T-helper 2 cell treated with Interferon-gamma antibody and Interleukin-4, amounts not matched to agents 5 μg/mL and 100 μg/mL, for 36 hours (primary cell): ENCODE data around the gene SLC44A4.
A peak's percentile ranks its signal among the peaks of the same experiment; 100 is the strongest.

Experiments used
- DNase-seq: peaks from one replicate; pipeline ENCODE4 v3.0.0; 2021; ENCODE audit warnings: low spot score
- H3K27ac Mint-ChIP-seq: one replicate; pipeline ENCODE4 v1.8.0; 2021; ENCODE audit warnings: mild to moderate bottlenecking, mixed read lengths
- H3K27me3 Mint-ChIP-seq: one replicate; pipeline ENCODE4 v1.8.0; 2021; ENCODE audit warnings: low read depth, mixed read lengths
- H3K36me3 Mint-ChIP-seq: one replicate; pipeline ENCODE4 v1.8.0; 2021; ENCODE audit warnings: low read depth, mixed read lengths
- H3K4me1 Mint-ChIP-seq: one replicate; pipeline ENCODE4 v1.8.0; 2021; ENCODE audit warnings: low read depth, mixed read lengths
- H3K4me3 Mint-ChIP-seq: one replicate; pipeline ENCODE4 v1.8.0; 2022; ENCODE audit warnings: mild to moderate bottlenecking, moderate library complexity, mixed read lengths
- H3K9me3 Mint-ChIP-seq: one replicate; pipeline ENCODE4 v1.8.0; 2021; ENCODE audit warnings: mixed read lengths

SLC44A4 gene

DNA sequence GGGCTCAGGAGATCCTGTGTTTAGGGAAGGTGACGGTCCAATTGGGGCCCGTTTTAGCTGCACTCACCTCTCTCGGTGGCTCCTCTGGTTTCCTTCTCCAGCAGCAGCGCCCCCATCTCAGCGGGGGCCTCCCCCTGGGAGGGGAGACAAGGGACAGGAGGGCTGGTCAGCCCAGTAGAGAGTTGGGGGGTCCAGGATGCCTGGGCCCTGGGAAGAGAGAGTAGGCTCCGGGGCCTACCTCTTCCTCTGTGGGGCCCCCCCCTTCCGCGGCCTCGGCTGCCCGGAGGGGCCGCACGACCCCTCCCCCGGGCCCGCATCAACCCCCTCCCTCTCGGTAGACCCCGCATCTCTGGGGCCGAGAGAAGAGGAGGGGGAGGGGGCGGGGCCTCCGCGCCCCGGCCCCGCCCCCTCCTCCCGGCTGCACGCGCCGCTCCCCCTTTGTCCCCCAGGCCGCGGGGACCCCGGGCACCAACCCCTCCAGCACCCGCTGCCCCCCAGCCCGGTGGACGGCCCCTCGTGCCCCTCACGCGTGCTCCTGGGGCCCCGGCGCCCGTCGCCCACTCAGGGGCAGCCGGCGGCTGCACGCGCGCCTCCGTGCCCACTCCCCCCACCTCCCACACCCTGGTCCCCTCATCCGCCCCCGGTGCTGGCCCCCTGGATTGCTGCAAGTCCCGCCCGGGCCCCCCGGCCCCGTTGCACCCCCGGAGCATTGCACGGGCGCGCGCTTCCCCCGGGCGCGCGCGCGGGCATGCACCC, 18.2 kb upstream of the SLC44A4 start:
- peaks cover 27% of the 10 kb centered on the region for H3K36me3 Mint-ChIP-seq
- no peak for DNase-seq
- H3K9me3 Mint-ChIP-seq: no peaks in the 10 kb centered on the region
- no peaks in the 10 kb centered on the region for H3K27me3 Mint-ChIP-seq
- peak overlapping the region; percentile 82 for H3K27ac Mint-ChIP-seq
- H3K4me3 Mint-ChIP-seq: peak overlapping the region; percentile 90
- H3K4me1 Mint-ChIP-seq: peaks cover 19% of the 10 kb centered on the region

DNA sequence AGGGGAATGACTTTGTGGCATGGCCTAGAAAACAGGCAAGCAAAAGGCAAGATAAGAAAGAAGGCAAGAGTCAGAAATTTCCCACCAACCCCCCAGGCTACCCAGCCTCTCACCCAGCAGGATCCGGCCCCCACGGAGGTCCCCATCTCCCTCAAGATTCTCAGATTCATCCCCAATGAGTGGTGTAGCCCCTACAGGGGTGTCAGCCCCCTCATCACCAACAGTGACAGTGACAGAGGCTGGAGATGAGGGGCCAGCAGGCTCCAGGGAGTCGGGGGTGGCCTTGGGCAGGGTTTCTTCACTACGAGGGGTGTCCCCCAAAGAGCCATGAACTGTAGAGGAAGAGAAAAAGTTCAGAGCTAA, 17.7 kb upstream of the SLC44A4 start:
- peaks cover 19% of the 10 kb centered on the region for H3K4me1 Mint-ChIP-seq
- peaks cover 31% of the 10 kb centered on the region for H3K36me3 Mint-ChIP-seq
- H3K4me3 Mint-ChIP-seq: peak overlapping the region; percentile 90
- H3K27me3 Mint-ChIP-seq: no peaks in the 10 kb centered on the region
- H3K27ac Mint-ChIP-seq: peak overlapping the region; percentile 82
- no peak for DNase-seq
- no peaks in the 10 kb centered on the region for H3K9me3 Mint-ChIP-seq

DNA sequence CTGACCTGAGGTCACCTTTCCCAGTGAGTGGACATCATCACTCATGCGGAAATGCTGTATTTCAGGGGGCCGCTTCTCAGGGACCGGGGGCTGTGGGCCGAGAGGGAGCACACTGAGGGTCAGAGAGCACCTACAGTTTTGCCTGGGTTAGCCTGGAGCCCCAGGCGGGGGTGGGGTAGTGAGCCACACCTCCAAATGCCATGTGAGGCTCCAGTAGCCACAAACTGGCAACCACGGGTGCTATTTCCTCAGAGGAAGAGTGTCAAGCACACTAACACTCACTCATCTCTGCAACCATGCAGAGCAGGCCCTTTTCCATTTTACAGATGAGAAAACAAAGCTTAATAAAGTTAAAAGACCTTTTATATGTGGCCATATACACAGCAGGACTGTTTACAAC, 14.0 kb upstream of the SLC44A4 start:
- H3K27ac Mint-ChIP-seq: no peak overlapping the region
- H3K36me3 Mint-ChIP-seq: peaks cover 44% of the 10 kb centered on the region
- H3K9me3 Mint-ChIP-seq: no peaks in the 10 kb centered on the region

DNA sequence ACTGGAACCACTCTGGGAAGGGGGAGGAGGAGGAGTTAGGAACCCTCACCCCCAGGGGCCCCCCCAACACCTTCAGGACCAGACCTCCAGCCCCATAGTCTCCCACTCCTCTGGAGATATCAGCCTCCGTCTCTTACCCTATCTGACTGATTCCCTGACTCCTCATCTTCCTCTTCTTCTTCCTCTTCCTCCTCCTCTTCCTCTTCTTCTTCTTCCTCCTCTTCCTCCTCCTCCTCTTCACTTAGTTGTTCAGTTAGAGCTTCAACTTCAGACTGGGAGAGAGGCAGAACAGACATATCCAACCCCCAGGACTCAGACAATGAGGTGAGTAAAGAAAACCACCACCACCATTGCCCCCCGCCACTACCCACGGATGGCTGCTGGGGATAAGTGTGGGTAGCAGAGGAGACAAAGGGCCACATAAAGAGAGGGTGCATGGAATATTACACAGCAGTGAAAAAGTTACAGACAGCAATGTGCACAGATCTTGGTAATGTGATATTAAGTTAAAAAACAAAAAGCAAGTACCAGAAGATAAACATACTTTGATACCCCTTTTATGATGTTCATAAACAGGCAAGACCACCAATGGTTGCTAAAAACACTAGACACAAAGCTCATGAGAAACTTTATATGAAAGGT, 10.7 kb upstream of the SLC44A4 start:
- Mint-ChIP-seq H3K4me1 (peaks cover 1% of the 10 kb centered on the region), H3K36me3 (peaks cover 50% of the 10 kb centered on the region), H3K27me3 (no peaks in the 10 kb centered on the region), H3K9me3 (no peaks in the 10 kb centered on the region), H3K4me3 (no peak overlapping the region), H3K27ac (no peak overlapping the region)
- no peak for DNase-seq

More for the DNA sequence above, 14.0 kb upstream of the SLC44A4 start:
- Mint-ChIP-seq H3K27me3 (no peaks in the 10 kb centered on the region), H3K4me3 (no peak overlapping the region), H3K4me1 (peaks cover 10% of the 10 kb centered on the region)
- no peak for DNase-seq

DNA sequence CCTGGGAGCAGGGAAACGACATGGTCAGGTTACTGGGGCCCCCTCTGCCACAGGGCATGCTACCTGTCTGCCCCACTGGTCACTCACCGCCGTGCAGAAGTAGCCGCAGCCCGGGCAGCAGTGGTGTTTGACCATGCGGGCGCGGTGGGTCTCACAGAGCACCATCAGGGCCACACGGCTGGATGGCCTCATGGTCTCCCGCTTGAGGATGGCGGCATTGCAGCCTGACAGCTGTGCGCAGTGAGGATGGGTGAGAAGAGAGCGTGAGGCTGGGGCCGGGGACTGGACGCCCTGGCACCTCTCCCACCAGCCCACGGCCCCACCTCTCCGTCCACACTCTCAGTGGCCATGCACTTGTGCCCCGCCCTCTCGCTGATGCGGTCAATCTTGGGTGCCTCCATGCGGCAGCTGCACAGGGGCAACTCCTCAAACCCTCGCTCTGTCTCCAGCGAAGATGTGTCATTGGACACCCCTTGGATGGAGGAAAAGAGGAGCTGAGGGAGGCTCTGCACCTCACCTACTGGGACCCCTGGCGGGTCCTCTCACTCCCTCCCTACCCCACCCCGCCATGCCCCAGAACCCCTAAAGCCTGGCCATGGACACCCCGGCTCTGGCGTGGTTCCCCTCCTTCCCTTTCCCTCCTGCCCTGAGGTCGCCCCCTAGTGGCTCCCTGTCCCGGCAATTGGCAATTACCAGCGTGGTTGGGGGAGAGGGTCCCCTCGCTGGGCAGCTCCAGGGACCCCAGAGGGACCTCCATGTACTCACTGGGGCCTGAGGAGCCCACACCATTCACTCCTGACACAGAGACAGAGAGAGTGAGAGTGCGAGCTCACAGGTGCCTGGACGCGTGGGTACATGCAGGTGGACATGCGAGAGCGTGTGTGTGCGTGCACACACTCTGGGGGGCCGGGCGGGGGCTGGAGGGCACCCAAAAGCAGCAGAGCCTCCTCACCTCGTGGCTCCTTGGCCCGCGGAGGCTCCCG, 9.8 kb upstream of the SLC44A4 start:
- no peak for DNase-seq
- Mint-ChIP-seq H3K27ac (no peak overlapping the region), H3K27me3 (no peaks in the 10 kb centered on the region), H3K36me3 (peaks cover 56% of the 10 kb centered on the region), H3K4me1 (peaks cover 1% of the 10 kb centered on the region), H3K9me3 (no peaks in the 10 kb centered on the region), H3K4me3 (no peak overlapping the region)

DNA sequence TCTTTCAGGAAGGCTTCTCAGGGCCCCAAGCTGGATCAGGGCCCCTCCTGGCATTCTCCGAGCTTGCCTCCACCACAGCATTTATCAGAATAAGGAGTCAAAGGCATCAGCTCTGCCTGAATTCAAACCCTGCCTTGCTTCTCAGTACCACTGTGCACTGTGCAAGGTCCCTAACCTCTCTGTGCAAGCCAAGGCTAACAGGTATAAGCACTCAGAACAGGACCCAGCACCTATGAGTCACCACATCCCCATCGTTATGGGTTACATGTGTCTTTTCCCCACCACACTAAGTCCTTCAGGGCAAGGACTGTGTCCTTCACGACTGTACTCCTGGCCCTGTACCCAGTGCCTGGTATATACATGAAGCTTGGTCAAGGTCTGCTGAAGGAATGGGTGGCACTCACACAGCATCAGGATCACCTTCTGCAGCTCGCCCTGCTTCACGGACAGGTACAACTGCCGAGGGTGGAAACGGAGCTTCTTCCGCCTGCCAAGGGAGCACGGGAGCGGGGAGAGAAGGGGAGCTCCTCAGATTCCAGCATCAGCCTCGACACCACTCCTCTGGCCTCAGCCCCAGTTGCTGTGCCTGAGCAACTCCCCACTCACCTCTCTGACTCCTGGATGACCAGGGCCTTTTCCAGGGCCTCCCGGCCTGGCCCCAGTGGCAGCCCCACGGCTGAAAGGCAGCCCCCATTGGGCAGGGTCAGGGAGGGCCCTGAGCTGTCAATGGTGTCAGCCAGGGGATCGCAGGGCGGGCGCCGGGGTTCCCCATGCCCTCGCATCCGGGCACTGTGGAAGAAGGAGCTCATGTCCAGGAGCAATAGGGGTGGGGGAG, 8.6 kb upstream of the SLC44A4 start:
- H3K4me3 Mint-ChIP-seq: no peak overlapping the region
- peaks cover 49% of the 10 kb centered on the region for H3K36me3 Mint-ChIP-seq
- DNase-seq: no peak
- no peaks in the 10 kb centered on the region for H3K9me3 Mint-ChIP-seq
- H3K4me1 Mint-ChIP-seq: peaks cover 1% of the 10 kb centered on the region
- no peaks in the 10 kb centered on the region for H3K27me3 Mint-ChIP-seq
- no peak overlapping the region for H3K27ac Mint-ChIP-seq

DNA sequence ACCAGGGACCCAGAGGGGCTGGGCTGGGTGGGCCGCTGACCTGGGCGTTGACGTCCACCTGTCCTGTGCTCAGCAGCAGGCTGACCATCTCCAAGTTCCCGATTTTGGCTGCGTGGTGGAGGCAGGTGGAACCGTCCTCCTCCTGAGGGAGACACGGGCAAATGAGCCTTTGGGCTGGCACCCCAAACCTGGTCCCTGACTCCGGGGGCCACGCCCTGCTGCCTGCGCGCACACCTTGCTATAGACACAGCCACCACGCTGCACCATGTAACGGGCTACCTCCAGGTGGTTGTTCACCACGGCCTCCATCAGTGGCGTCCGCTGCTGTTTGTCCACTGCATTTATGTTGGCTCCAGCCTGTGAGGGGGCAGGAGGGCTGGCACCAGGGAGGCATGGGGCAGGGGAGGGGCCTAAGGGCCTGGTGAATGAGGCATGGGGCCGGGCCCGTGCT, 7.8 kb upstream of the SLC44A4 start:
- no peak overlapping the region for H3K4me3 Mint-ChIP-seq
- no peaks in the 10 kb centered on the region for H3K9me3 Mint-ChIP-seq
- no peak for DNase-seq
- peaks cover 46% of the 10 kb centered on the region for H3K36me3 Mint-ChIP-seq
- H3K27me3 Mint-ChIP-seq: no peaks in the 10 kb centered on the region
- H3K4me1 Mint-ChIP-seq: peaks cover 1% of the 10 kb centered on the region
- H3K27ac Mint-ChIP-seq: no peak overlapping the region

DNA sequence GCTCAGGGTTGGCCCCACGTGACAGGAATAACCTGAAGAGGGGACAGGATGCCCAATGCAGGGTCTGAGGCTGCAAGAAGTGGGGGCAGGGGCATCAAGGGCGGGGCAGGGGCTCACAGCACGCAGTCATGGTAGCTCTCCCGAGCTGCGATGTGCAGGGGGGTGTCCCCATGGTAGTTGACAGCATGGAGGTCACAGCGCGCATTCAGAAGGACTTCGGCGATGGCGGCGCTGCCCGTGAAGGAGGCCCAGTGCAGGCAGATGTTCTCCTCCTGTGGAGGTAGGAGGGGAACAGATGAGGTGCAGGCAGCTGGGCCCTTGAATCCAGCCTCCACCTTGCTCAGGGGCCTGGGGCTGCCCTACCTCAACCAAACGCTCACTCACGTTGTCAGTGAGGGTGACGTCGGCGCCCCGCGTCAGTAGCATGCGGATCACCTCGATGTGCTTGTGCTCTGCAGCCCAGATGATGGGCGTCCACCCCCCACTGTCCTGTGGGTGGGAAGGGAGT, 5.8 kb upstream of the SLC44A4 start:
- DNase-seq: no peak
- Mint-ChIP-seq H3K9me3 (no peaks in the 10 kb centered on the region), H3K4me3 (no peak overlapping the region), H3K4me1 (peaks cover 1% of the 10 kb centered on the region), H3K36me3 (peaks cover 48% of the 10 kb centered on the region), H3K27me3 (no peaks in the 10 kb centered on the region), H3K27ac (no peak overlapping the region)

DNA sequence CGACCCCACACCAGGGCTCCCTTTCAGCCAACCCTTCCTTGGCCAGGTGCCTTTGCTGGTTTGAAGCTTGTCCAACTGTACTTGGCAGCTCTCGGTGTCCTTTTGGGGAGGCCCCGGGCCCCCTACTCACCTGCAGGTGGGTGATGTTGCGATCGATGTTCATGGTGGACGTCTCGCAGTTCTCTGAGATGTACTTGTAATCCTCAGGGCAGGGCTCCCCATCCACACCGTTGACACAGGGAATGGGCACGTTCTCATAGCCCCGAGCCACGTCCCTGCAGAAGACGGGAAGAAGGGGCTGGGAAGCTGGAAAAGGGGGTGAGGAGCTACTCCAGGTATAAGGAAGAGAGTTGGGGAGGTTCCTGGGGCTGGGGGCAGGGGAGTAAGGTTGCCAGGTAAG, 4.9 kb upstream of the SLC44A4 start:
- no peaks in the 10 kb centered on the region for H3K27me3 Mint-ChIP-seq
- no peak overlapping the region for H3K27ac Mint-ChIP-seq
- H3K4me1 Mint-ChIP-seq: peaks cover 1% of the 10 kb centered on the region
- H3K9me3 Mint-ChIP-seq: no peaks in the 10 kb centered on the region
- no peak for DNase-seq
- no peak overlapping the region for H3K4me3 Mint-ChIP-seq
- peaks cover 47% of the 10 kb centered on the region for H3K36me3 Mint-ChIP-seq

DNA sequence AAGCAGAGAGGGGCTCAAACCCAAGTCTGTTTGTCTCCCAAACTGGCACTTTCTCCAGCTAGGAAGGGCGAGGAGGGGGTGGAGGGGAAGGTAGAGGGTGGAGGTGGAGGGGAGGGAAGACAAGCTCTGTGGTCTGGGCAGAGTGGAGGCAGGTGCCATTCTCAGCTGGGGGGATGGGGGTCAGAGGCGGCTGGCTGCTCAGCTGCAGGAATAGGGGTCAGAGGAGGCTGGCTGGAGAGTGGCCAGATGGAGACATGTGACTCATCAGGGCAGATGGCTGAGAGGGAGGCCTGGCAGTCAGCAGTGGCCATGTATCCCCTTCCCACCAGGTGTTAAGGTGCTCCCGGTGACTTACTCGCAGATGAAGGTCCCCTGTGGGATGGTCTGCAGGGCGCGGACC, 3.5 kb upstream of the SLC44A4 start:
- Mint-ChIP-seq H3K4me3 (no peak overlapping the region), H3K36me3 (peaks cover 44% of the 10 kb centered on the region), H3K4me1 (peaks cover 1% of the 10 kb centered on the region), H3K27me3 (no peaks in the 10 kb centered on the region), H3K9me3 (no peaks in the 10 kb centered on the region), H3K27ac (no peak overlapping the region)
- DNase-seq: no peak

DNA sequence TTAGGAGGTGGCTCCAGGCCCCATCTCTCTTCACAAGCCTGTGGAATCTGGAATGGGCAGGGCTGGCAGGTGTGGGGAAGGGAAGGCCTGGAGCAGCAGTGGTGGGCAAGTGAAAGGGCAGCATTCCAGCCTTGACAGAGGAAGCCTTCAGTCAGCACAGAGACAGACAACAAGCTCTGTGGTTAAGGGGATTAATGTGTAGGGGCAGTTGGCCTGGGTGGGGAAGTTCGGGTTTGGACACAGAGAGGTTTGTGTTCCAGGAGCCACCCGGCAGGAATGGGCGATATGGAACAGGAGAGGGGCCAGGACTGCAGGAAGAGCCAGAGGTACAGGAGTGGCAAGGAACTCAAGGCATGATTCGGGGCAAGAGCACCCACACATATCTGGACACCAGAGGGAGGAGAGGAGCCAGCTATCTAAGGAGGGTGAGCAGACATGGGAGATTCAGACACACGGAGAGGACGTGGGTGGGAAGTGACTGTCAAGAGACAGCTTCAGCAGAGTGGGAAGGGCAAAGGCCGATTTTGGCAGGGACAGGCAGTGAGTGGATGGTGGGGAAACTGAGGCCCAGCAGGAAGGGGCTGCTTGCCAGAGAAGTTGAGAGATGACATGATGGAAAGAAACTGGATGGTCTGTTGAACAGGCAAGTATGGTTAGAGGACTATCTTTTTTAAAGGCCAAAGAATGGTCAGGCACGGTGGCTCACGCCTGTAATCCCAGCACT, 2.5 kb upstream of the SLC44A4 start:
- no peak for DNase-seq
- Mint-ChIP-seq H3K4me1 (peaks cover 1% of the 10 kb centered on the region), H3K27ac (no peak overlapping the region), H3K9me3 (no peaks in the 10 kb centered on the region), H3K27me3 (no peaks in the 10 kb centered on the region), H3K4me3 (no peak overlapping the region), H3K36me3 (peaks cover 39% of the 10 kb centered on the region)

DNA sequence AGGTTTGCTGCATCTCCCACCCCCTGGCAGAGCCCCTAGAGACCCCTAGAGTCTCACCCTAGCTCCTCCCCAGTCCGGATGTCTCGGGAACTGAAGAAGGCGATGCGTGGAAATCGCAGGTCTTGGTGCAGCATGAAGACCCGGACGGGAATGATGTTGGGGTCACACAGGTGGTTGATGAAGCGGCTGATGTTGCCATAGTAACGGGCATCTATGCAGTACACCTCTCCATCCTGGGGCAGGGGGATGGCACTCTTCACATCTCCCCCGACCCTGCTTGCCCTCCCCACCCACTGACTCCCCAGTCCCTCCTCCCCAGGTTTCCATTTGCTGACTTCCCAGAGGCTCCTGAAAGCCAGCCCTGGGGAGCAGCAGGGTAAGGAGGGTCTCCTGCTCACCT, 1.8 kb upstream of the SLC44A4 start:
- DNase-seq: no peak
- Mint-ChIP-seq H3K4me1 (peaks cover 1% of the 10 kb centered on the region), H3K36me3 (peaks cover 33% of the 10 kb centered on the region), H3K9me3 (no peaks in the 10 kb centered on the region), H3K4me3 (no peak overlapping the region), H3K27ac (no peak overlapping the region), H3K27me3 (no peaks in the 10 kb centered on the region)

DNA sequence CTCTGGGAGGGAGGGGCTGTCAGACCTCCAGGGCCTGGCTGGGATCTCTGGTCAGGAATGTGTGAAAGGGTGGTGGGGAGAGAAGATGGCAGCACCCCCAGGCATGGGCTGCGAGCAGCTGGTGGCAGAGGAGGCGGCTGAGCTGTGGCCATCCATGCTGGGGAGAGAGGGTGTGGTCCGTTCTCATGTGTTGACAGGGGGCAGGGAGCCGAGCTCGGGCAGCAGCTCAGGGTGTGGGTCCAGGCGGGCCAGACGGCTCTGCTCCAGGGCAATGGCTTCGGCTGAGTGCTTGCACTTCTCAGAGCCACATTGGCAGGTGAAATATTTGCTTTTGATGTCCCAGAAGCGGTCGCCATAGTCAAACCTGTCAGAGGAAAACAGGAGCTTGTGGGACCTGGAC, 1.1 kb upstream of the SLC44A4 start:
- no peak for DNase-seq
- Mint-ChIP-seq H3K4me1 (peaks cover 1% of the 10 kb centered on the region), H3K36me3 (peaks cover 30% of the 10 kb centered on the region), H3K9me3 (no peaks in the 10 kb centered on the region), H3K27me3 (no peaks in the 10 kb centered on the region), H3K27ac (no peak overlapping the region), H3K4me3 (no peak overlapping the region)
